HUES64 (cell line): Measurements from ENCODE around the gene RCHY1.

Experiments
- H3K27ac ChIP-seq: 2 replicates; pipeline ENCODE4 v1.7.0; 2013; ENCODE audit warnings: low read depth, low read length, inconsistent platforms
- H3K27me3 ChIP-seq: 2 replicates; pipeline ENCODE4 v1.6.1; 2013; ENCODE audit warnings: mild to moderate bottlenecking, low read length; ENCODE audit not compliant: insufficient read depth
- H3K36me3 ChIP-seq: 2 replicates; pipeline ENCODE4 v1.6.1; 2013; ENCODE audit warnings: mild to moderate bottlenecking, low read length; ENCODE audit not compliant: insufficient read depth
- H3K4me1 ChIP-seq: 2 replicates; pipeline ENCODE4 v1.6.1; 2013; ENCODE audit warnings: mild to moderate bottlenecking, low read length, moderate library complexity; ENCODE audit not compliant: insufficient read depth
- H3K4me3 ChIP-seq: 2 replicates; pipeline ENCODE4 v1.5.1; 2013; ENCODE audit warnings: mild to moderate bottlenecking, low read length, moderate library complexity
- H3K9ac ChIP-seq: 2 replicates; pipeline ENCODE4 v1.6.1; 2013; ENCODE audit warnings: mild to moderate bottlenecking, low read depth, low read length
- H3K9me3 ChIP-seq: 2 replicates; pipeline ENCODE4 v1.6.1; 2013; ENCODE audit warnings: low read depth, low read length; ENCODE audit not compliant: insufficient read depth
- WGBS: fragments of 150-250, 120-280 bp; methylation state at CpG from one replicate; pipeline ENCODE4 v1.1.7; 2013; ENCODE audit warnings: missing lambda C conversion rate; 5-methylcytosine and 5-hydroxymethylcytosine counted together

RCHY1 gene

DNA sequence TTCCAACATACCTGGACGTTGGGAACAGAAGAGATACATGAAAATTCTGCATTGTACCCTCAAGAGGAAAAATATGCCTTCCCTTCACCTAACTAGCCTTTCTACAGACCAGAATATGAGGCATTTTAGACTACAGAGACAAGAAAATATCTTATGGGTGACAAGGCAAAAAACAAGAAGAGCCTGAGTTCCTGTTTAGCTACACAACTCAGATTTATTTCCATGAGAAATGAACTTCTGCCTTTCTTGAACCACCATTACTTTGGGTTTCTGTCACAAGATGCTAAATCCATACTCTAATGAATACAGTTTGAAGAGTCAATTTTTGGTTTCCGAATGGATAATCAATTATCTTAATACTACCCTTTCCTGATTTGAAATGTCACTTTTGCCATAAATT lies 18.7 kb downstream of the RCHY1 start:
- H3K27ac ChIP-seq = no peak overlapping the region

DNA sequence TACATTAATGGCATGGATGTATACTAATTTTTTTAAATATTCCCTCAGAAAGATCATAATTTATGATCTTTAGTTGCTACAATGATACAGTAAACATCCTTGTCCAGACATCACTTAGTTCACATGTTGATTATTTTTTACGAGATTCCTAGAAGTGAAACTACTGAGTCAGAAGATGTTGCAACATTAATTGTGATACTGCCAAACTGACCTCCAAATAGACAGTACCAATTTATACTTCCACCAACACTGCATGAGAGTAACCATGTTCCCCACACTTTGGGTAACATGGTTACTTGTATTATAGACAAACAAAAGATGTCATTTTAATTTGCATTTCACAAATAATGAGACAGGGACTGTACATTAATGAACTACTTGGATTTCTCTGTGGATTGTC lies 19.6 kb downstream of the RCHY1 start:
- H3K36me3 ChIP-seq = peaks cover 68% of the 10 kb centered on the region
- peaks cover 5% of the 10 kb centered on the region; the same call in 1 of the 2 replicates for H3K9me3 ChIP-seq
- H3K4me3 ChIP-seq = no peak overlapping the region

More for the DNA sequence above, 18.7 kb downstream of the RCHY1 start:
- Histone ChIP-seq H3K27me3 (no peaks in the 10 kb centered on the region), H3K36me3 (peaks cover 68% of the 10 kb centered on the region), H3K9ac (no peak overlapping the region), H3K9me3 (peaks cover 8% of the 10 kb centered on the region; the same call in 1 of the 2 replicates), H3K4me1 (no peaks in the 10 kb centered on the region), H3K4me3 (no peak overlapping the region)
- 94% methylated on average over 2 of the region's 2 CpGs for WGBS

DNA sequence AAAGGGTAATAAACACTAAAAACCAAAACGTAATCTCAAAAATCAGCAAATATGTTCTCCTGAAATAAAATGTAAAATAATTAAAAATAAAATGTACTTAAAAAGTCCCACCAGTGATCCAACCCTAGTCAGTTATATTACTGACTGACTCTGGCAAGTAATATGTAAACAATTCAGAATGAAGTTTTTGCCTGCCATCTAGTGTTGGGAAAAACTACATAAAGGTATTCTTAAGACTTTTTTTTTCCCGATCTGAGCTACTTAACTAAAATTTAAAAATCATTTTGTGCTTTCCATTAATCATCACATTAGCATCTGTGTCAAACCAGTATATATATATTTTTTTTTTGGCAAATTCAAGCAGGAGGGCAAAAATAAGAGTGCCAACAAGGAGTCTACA lies 24.0 kb downstream of the RCHY1 start:
- H3K36me3 ChIP-seq = peaks cover 73% of the 10 kb centered on the region
- WGBS = no CpG with 5 or more reads among the region's 2 CpGs
- no peak overlapping the region for H3K4me3 ChIP-seq
- no peaks in the 10 kb centered on the region for H3K27me3 ChIP-seq
- H3K4me1 ChIP-seq = peaks cover 4% of the 10 kb centered on the region; the same call in 1 of the 2 replicates
- H3K9ac ChIP-seq = no peak overlapping the region
- no peaks in the 10 kb centered on the region for H3K9me3 ChIP-seq
- no peak overlapping the region for H3K27ac ChIP-seq

More for the DNA sequence above, 19.6 kb downstream of the RCHY1 start:
- no peak overlapping the region for H3K27ac ChIP-seq
- H3K4me1 ChIP-seq = no peaks in the 10 kb centered on the region
- H3K27me3 ChIP-seq = no peaks in the 10 kb centered on the region
- 93% methylated on average over 1 of the region's 1 CpG for WGBS
- no peak overlapping the region for H3K9ac ChIP-seq

DNA sequence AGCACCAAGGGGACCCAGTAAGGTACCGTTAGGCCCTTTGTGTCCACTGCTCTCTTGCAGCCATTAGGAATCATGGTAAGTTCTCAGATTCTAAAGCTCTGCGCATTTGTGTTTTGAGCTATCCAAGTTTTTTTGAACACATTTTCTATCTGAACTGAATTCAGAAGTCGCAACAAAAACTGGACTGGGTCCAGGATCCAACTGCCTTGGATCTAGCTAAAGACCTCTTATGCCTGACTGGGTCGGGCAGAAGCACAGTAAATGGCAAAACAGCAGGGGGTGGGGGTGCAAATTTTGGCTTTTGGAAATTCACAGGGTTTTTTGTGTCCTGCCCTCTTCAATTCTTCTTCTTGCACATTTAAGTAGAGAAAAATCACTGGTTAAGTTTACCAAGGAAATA lies 30.0 kb downstream of the RCHY1 start:
- Histone ChIP-seq H3K4me3 (no peak overlapping the region), H3K9ac (no peak overlapping the region), H3K27ac (no peak overlapping the region), H3K27me3 (no peaks in the 10 kb centered on the region), H3K9me3 (no peaks in the 10 kb centered on the region), H3K36me3 (peaks cover 70% of the 10 kb centered on the region), H3K4me1 (peaks cover 4% of the 10 kb centered on the region; the same call in 1 of the 2 replicates)
- WGBS = 95% methylated on average over 4 of the region's 4 CpGs

DNA sequence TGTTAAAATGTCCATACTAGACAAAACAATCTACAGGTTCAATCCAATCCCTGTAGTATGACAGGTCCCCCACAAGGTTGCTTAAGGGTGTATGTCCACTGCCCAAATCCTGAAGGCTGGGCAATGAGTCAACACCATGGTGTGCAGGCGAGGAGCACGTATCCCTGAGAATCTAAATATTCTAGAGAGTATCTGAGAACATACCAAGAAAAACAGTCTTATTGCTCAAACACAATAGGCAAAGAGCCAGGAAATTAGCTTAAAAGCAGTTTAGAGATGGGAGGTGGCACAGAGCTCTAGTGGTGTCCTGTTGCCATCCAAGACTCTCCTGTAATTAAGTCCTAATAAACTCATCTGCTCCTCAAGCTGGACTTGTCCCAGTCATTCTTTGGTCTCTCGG lies 37.0 kb downstream of the RCHY1 start:
- Histone ChIP-seq H3K27me3 (no peaks in the 10 kb centered on the region), H3K4me1 (no peaks in the 10 kb centered on the region), H3K9me3 (no peaks in the 10 kb centered on the region), H3K36me3 (peaks cover 44% of the 10 kb centered on the region), H3K27ac (no peak overlapping the region), H3K4me3 (no peak overlapping the region), H3K9ac (no peak overlapping the region)
- 96% methylated on average over 3 of the region's 3 CpGs for WGBS

DNA sequence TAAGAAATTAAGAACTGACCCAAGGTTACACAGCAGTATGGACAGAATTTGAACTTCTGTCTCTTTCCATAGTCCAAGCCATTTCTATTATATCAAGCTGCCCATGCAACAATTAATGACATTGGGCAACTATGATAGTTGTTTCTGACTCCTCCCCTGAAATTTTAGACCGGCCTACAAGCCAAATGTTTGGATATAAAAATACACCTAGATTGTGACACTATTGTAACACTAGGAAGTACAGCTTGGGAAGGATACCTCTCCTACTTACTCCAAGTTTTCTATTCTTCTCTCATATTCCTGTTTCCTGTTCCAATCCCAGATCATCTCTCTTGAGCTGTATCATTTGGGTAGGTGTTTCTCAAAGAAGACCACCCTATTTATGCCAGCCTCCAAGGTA lies 43.5 kb downstream of the RCHY1 start:
- H3K9me3 ChIP-seq = no peaks in the 10 kb centered on the region
- no peaks in the 10 kb centered on the region for H3K27me3 ChIP-seq
- H3K36me3 ChIP-seq = no peaks in the 10 kb centered on the region
- no peak overlapping the region for H3K4me3 ChIP-seq
- no peaks in the 10 kb centered on the region for H3K4me1 ChIP-seq
- no peak overlapping the region for H3K9ac ChIP-seq
- WGBS = no CpG with 5 or more reads among the region's 1 CpG
- H3K27ac ChIP-seq = no peak overlapping the region

DNA sequence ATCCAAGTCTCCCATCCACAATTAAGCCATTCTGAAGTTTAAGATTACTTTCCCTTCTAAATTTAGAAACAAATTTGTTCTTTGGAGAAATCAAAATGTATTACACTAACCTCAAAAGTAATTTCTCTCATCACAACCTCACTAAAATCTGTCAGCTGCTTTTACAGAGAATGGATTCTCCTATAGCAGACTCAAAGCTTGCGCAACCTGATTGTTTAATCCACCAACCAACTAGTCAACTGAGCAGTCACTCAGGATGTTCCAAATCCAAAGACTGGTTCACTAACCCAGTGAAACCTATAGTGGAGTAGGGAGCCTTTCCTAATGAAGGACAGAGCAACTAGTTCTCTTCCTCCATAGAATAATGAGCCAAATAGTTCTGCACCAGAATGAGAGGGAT lies 44.3 kb downstream of the RCHY1 start:
- Histone ChIP-seq H3K4me3 (no peak overlapping the region), H3K4me1 (no peaks in the 10 kb centered on the region), H3K27me3 (no peaks in the 10 kb centered on the region), H3K27ac (no peak overlapping the region), H3K36me3 (no peaks in the 10 kb centered on the region), H3K9ac (no peak overlapping the region), H3K9me3 (no peaks in the 10 kb centered on the region)
- WGBS = 97% methylated on average over 1 of the region's 1 CpG

DNA sequence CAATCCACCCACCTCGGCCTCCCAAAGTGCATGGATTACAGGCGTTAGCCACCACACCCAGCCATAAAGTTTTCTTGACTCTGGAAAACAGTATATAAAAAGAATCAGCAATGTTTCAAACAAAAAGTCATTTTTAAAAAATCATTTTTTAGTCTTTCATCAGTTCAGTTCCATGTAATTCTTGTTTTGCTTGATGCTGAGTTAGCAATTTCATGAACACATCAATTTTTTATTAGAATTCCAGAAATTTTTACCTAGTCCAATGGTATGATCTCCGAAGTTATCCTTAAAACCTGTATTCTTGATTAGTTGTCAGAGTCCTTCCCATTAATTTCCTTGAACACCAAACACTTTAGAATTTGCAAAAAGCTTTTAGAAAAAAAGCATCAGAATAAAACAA lies 56.8 kb downstream of the RCHY1 start:
- Histone ChIP-seq H3K9me3 (no peaks in the 10 kb centered on the region), H3K4me1 (no peaks in the 10 kb centered on the region), H3K9ac (no peak overlapping the region), H3K4me3 (no peak overlapping the region), H3K36me3 (no peaks in the 10 kb centered on the region), H3K27ac (no peak overlapping the region), H3K27me3 (no peaks in the 10 kb centered on the region)
- 89% methylated on average over 3 of the region's 3 CpGs for WGBS

DNA sequence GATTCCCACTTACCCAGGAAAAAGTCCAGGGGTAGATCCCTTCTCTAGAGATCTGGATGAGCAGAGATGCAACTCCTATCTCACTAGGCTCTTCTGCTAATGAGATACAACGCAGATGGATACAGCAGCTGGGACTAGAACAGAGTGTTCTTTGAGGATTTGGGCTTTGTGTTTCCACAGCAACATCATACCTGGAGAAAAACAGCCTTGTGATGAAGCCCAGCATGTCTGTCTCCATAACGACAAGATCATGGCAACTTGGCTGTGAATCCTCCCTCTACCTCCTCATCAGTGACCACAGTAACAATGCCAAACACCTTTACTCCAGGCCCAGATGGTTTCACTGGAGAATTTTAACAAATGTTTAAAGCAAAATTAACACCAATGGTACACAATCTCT lies 80.1 kb downstream of the RCHY1 start:
- Histone ChIP-seq H3K4me1 (no peaks in the 10 kb centered on the region), H3K27me3 (no peaks in the 10 kb centered on the region), H3K4me3 (no peak overlapping the region), H3K27ac (no peak overlapping the region), H3K36me3 (no peaks in the 10 kb centered on the region), H3K9ac (no peak overlapping the region), H3K9me3 (no peaks in the 10 kb centered on the region)
- WGBS = 51% methylated on average over 2 of the region's 2 CpGs

DNA sequence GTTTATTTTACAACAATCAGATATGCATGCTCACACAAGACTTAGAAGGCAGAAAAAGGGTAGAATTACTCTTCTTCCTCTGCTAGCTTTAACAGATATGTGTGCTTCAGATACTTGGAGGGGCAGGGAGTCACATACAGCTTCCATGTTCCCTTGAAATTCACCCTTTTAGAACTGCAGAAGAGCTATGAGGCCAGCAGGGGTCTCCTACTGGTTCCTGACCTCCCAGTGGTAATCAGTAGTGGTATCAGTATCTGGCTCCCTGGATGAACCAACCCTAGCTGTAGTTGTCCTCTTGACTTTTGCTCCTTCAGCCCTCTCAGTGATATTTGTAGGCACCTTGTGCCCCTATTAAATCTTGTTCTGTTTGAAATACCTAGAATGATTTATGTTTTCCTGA lies 81.5 kb downstream of the RCHY1 start:
- Histone ChIP-seq H3K4me1 (no peaks in the 10 kb centered on the region), H3K4me3 (no peak overlapping the region), H3K27me3 (no peaks in the 10 kb centered on the region), H3K9me3 (no peaks in the 10 kb centered on the region), H3K9ac (no peak overlapping the region), H3K27ac (no peak overlapping the region), H3K36me3 (no peaks in the 10 kb centered on the region)

DNA sequence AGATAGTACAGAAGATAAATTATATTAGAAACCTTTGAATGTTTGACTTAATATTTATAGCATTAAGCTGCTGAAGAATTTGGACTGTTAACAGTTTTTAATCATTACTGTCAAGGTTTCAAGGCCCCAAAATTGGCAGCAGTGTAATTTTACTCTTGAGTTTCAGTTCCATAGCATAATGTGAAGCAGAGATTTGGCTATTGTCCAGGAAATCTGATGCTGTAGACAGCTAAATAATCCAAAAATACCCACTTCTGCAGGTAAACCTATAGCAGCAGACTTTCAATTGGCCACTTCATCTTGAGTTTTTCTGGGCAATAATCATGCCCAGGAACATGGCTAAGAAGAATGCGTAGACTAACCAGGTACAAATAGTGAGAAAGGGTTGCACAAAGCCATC lies 85.0 kb downstream of the RCHY1 start:
- H3K27me3 ChIP-seq = no peaks in the 10 kb centered on the region
- H3K4me3 ChIP-seq = no peak overlapping the region
- no peak overlapping the region for H3K27ac ChIP-seq
- no peaks in the 10 kb centered on the region for H3K4me1 ChIP-seq
- 0% methylated on average over 1 of the region's 1 CpG for WGBS
- 0 out of 2 replicates have a peak, but pooled peaks cover 5% of the 10 kb centered on the region for H3K9me3 ChIP-seq
- no peaks in the 10 kb centered on the region for H3K36me3 ChIP-seq
- H3K9ac ChIP-seq = no peak overlapping the region
